Liver (tissue), 3 donors: ENCODE results near the gene INPP5A.

ENCODE experiments used
- CTCF ChIP-seq: fragments of 150-350 bp; IDR thresholded peaks from 2 replicates; pipeline ENCODE4 v1.5.1; 2017; ENCODE audit warnings: improper control_type of control experiment, low read depth, low read length; ENCODE audit not compliant: missing input control
- TAF1 ChIP-seq: conservative IDR thresholded peaks from 2 replicates; pipeline ENCODE4 v1.6.1; 2016; ENCODE audit warnings: antibody characterized with exemption, mild to moderate bottlenecking
- ZBTB33 ChIP-seq: IDR thresholded peaks from 2 replicates; pipeline ENCODE4 v1.6.1; 2016; ENCODE audit warnings: antibody characterized with exemption
- donor health status: healthy.
- donor health status: healthy.

GRCh38 chr10:132543916-132544743 lies 6.5 kb downstream of the INPP5A start:
- TF ChIP-seq TAF1 (no peak), CTCF (no peak), ZBTB33 (no peak)
